ENCODE measurements around the gene P3H3. TPM values are rescaled to one million over a fixed set of nuclear protein-coding genes. Genes with fewer than 3 reads are reported as not detected.
A peak's percentile ranks its signal among the peaks of the same experiment; 100 is the strongest.

Gene P3H3
- total and polyA plus RNA-seq, 3 donors from 2014 or later: 13.1 to 19.2 (median 18.8) TPM

GRCh38 chr12:6850796-6851152, 22.6 kb downstream of the P3H3 start:
- H3K27ac ChIP-seq: peak overlapping the region in 1 of 2 donors; percentile 98
- TF ChIP-seq CTCF (IDR thresholded peaks at IDR 0.05): no peak
- intact Hi-C loops (cut with DNase I; ENCODE audit: low total_unique reads): no loop called here
- H3K27me3 ChIP-seq: no peaks in the 10 kb centered on the region
- peaks cover 19% of the 10 kb centered on the region for H3K4me1 ChIP-seq
- 35 to 38% methylated on average over 16 of the region's 16 CpGs for WGBS, 2 donors
- DNase-seq: no peak
- H3K9me3 ChIP-seq: no peaks in the 10 kb centered on the region
- no peaks in the 10 kb centered on the region for H3K36me3 ChIP-seq (ENCODE audit: low read depth, missing control alignments)
- H3K4me3 ChIP-seq: peak overlapping the region; percentile 68 to 76

GRCh38 chr12:6851153-6851920, 23.1 kb downstream of the P3H3 start, which contains the start of gene CDCA3:
TSS of gene CDCA3 (minus strand) at chr12:6851286. CDS start at chr12:6850952, 334 bp downstream.
- Histone ChIP-seq H3K4me3 (peak within 1 kb of the TSS; percentile 68 to 76), H3K9me3 (no peaks in the 10 kb centered on the region), H3K36me3 (ENCODE audit: low read depth, missing control alignments) (no peaks in the 10 kb centered on the region), H3K27ac (peak within 1 kb of the TSS; percentile 83 to 98), H3K27me3 (no peaks in the 10 kb centered on the region), H3K4me1 (peaks cover 19% of the 10 kb centered on the region)
- WGBS, 2 donors: 0 to 1% methylated on average over 37 of the region's 37 CpGs
- intact Hi-C loops (cut with DNase I; ENCODE audit: low total_unique reads): no loop called here
- peak; percentile 99 for DNase-seq
- peak; percentile 54 for TF ChIP-seq POLR2A (IDR thresholded peaks at IDR 0.05)
- no peak for TF ChIP-seq CTCF (IDR thresholded peaks at IDR 0.05)

GRCh38 chr12:6851921-6852650, 23.9 kb downstream of the P3H3 start, which contains the start of gene USP5:
TSS of gene USP5 (plus strand) at chr12:6852150. CDS start at chr12:6852180, 30 bp downstream.
- Histone ChIP-seq H3K27me3 (no peaks in the 10 kb centered on the region), H3K9me3 (no peaks in the 10 kb centered on the region), H3K4me1 (peaks cover 19% of the 10 kb centered on the region), H3K4me3 (peak within 1 kb of the TSS; percentile 68 to 76), H3K27ac (peak within 1 kb of the TSS; percentile 83 to 98), H3K36me3 (ENCODE audit: low read depth, missing control alignments) (no peaks in the 10 kb centered on the region)
- intact Hi-C loops (cut with DNase I; ENCODE audit: low total_unique reads): no loop called here
- no peak for TF ChIP-seq POLR2A (IDR thresholded peaks at IDR 0.05)
- peak in 1 of 3 experiments; percentile 17 for TF ChIP-seq CTCF (IDR thresholded peaks at IDR 0.05)
- WGBS, 2 donors: 0% methylated on average over 25 to 64 of the region's 65 CpGs
- peak; percentile 99 for DNase-seq

GRCh38 chr12:6852651-6853354, 24.6 kb downstream of the P3H3 start:
- peak overlapping the region; percentile 71 to 98 for H3K27ac ChIP-seq
- peak; percentile 63 for DNase-seq
- intact Hi-C loops (cut with DNase I; ENCODE audit: low total_unique reads): no loop called here
- no peaks in the 10 kb centered on the region for H3K36me3 ChIP-seq (ENCODE audit: low read depth, missing control alignments)
- 0% methylated on average over 7 to 18 of the region's 18 CpGs for WGBS, 2 donors
- no peaks in the 10 kb centered on the region for H3K9me3 ChIP-seq
- TF ChIP-seq POLR2A (IDR thresholded peaks at IDR 0.05) (no peak), CTCF (IDR thresholded peaks at IDR 0.05) (no peak)
- H3K4me1 ChIP-seq: peaks cover 19% of the 10 kb centered on the region
- H3K27me3 ChIP-seq: no peaks in the 10 kb centered on the region
- H3K4me3 ChIP-seq: peak overlapping the region; percentile 68 to 76

Data from testis (tissue), 3 donors.